CD14-positive monocyte (primary cell): ENCODE measurements around the gene RERE. TPM values are rescaled to one million over a fixed set of nuclear protein-coding genes. Genes with fewer than 3 reads are reported as not detected.

ENCODE experiments used
- DNase-seq, 3 donors: peaks; one replicate each; pipeline ENCODE4 v3.0.0-alpha.2; 2011 to 2022
- H2AFZ ChIP-seq: 2 replicates; pipeline ENCODE4 v1.6.0; 2012; ENCODE audit warnings: mild to moderate bottlenecking, low read depth, low read length, inconsistent platforms; ENCODE audit not compliant: insufficient read depth, poor library complexity, severe bottlenecking
- H3K27ac ChIP-seq, 2 donors: 1 replicate in 1 of 2; 2 replicates in 1 of 2; pipeline ENCODE4 v1.5.1; 2012 to 2013; ENCODE audit warnings: low read length in 2 of 2, control low read depth in 1 of 2, inconsistent platforms in 1 of 2, low read depth in 1 of 2, mild to moderate bottlenecking in 1 of 2
- H3K27me3 ChIP-seq, 2 donors: one replicate each; pipeline versions ENCODE4 v1.6.0 to v1.6.1; 2011 to 2013; ENCODE audit warnings: low read length in 2 of 2; ENCODE audit not compliant: control insufficient read depth in 2 of 2, insufficient read depth in 2 of 2
- H3K36me3 ChIP-seq, 2 donors: replicated peaks in 1 of 2; 1 replicate in 1 of 2; 2 replicates in 1 of 2; pipeline versions ENCODE4 v1.5.1 to v1.6.1; 2012 to 2013; ENCODE audit warnings: low read length in 2 of 2, control low read depth in 1 of 2, inconsistent platforms in 1 of 2, mild to moderate bottlenecking in 1 of 2; ENCODE audit not compliant: insufficient read depth in 2 of 2, control insufficient read depth in 1 of 2
- H3K4me1 ChIP-seq, 2 donors: 1 replicate in 1 of 2; 2 replicates in 1 of 2; pipeline versions ENCODE4 v1.5.1 to v1.6.1; 2012 to 2013; ENCODE audit warnings: low read length in 2 of 2, control low read depth in 1 of 2, inconsistent platforms in 1 of 2, mild to moderate bottlenecking in 1 of 2, moderate library complexity in 1 of 2; ENCODE audit not compliant: insufficient read depth in 2 of 2, control insufficient read depth in 1 of 2
- H3K4me2 ChIP-seq: replicated peaks from 2 replicates; pipeline ENCODE3; 2012; ENCODE audit warnings: low read length, moderate library complexity, mild to moderate bottlenecking; ENCODE audit not compliant: poor library complexity, severe bottlenecking; ENCODE audit errors: extremely low read depth
- H3K4me3 ChIP-seq, 3 experiments: fragments of 200-600 bp in 1 of 3; sonication (generic) in 1 of 3; replicated peaks in 1 of 3; 1 replicate in 2 of 3; 2 replicates in 1 of 3; pipeline ENCODE4 v1.5.1; 2011 to 2013; ENCODE audit warnings: low read length in 3 of 3, mild to moderate bottlenecking in 3 of 3, control low read depth in 2 of 3, low read depth in 2 of 3, inconsistent platforms in 1 of 3, moderate library complexity in 1 of 3
- H3K79me2 ChIP-seq: 2 replicates; pipeline ENCODE4 v1.6.0; 2012; ENCODE audit warnings: mild to moderate bottlenecking, control low read depth, inconsistent platforms, low read length, moderate library complexity; ENCODE audit not compliant: insufficient read depth
- H3K9ac ChIP-seq: 2 replicates; pipeline ENCODE4 v1.6.0; 2017; ENCODE audit warnings: low read length, mild to moderate bottlenecking; ENCODE audit not compliant: insufficient read depth, poor library complexity, severe bottlenecking
- H3K9me3 ChIP-seq, 2 donors: replicated peaks in 1 of 2; 1 replicate in 1 of 2; 2 replicates in 1 of 2; pipeline versions ENCODE4 v1.5.1 to v1.6.1; 2012 to 2013; ENCODE audit warnings: low read length in 2 of 2, control low read depth in 1 of 2; ENCODE audit not compliant: control insufficient read depth in 1 of 2, insufficient read depth in 1 of 2
- H4K20me1 ChIP-seq: 2 replicates; pipeline ENCODE4 v1.6.0; 2012; ENCODE audit warnings: mild to moderate bottlenecking, low read length, control low read depth, moderate library complexity; ENCODE audit not compliant: insufficient read depth
- H3K27ac Mint-ChIP-seq, 7 donors: one replicate each; pipeline ENCODE4 v1.8.0; 2020; ENCODE audit warnings: mild to moderate bottlenecking in 7 of 7, mixed read lengths in 7 of 7, moderate library complexity in 6 of 7, inconsistent platforms in 2 of 7
- H3K27me3 Mint-ChIP-seq, 3 donors: one replicate each; pipeline ENCODE4 v1.8.0; 2021 to 2022; ENCODE audit warnings: low read depth in 3 of 3, mild to moderate bottlenecking in 3 of 3, mixed read lengths in 3 of 3, moderate library complexity in 3 of 3, inconsistent platforms in 1 of 3
- H3K36me3 Mint-ChIP-seq, 2 donors: one replicate each; pipeline ENCODE4 v1.8.0; 2020; ENCODE audit warnings: mixed read lengths in 2 of 2, inconsistent platforms in 1 of 2, mild to moderate bottlenecking in 1 of 2
- H3K4me1 Mint-ChIP-seq: one replicate; pipeline ENCODE4 v1.8.0; 2020; ENCODE audit warnings: mild to moderate bottlenecking, mixed read lengths
- H3K4me3 Mint-ChIP-seq, 2 donors: one replicate each; pipeline ENCODE4 v1.8.0; 2020; ENCODE audit warnings: mild to moderate bottlenecking in 2 of 2, mixed read lengths in 2 of 2, moderate library complexity in 1 of 2
- H3K9me3 Mint-ChIP-seq, 7 donors: one replicate each; pipeline ENCODE4 v1.8.0; 2020 to 2022; ENCODE audit warnings: mixed read lengths in 7 of 7, mild to moderate bottlenecking in 6 of 7, moderate library complexity in 6 of 7, inconsistent platforms in 2 of 7
- WGBS: methylation state at CpG from one replicate; pipeline ENCODE4 v1.1.5; 2013; ENCODE audit warnings: missing lambda C conversion rate; ENCODE audit not compliant: insufficient coverage; 5-methylcytosine and 5-hydroxymethylcytosine counted together
- intact Hi-C, 2 donors: fragments of 100-400 bp; cut with micrococcal nuclease; formaldehyde crosslinking; loops; one replicate each; pipeline versions ENCODE4 v1.15.0 to v1.15.1; 2023
- polyA plus RNA-seq, 3 donors: library from polyadenylated mRNA; depleted of rRNA in 1 of 3; unstranded in 2 of 3; stranded (reverse) in 1 of 3; fragments of 300-500 nt in 2 of 3; fragments of >200 nt in 1 of 3; fragmentation: Illumina TruSeq in 2 of 3; gene quantifications; 1 replicate in 2 of 3; 2 replicates in 1 of 3; pipeline ENCODE4 v1.2.3, GENCODE V29; 2012 to 2021
- TF ChIP-seq, protein P1 (sequence below): fragments of 200-600 bp; IDR thresholded peaks from one replicate; pipeline ENCODE4 v1.8.0; 2022; ENCODE audit warnings: antibody characterized with exemption, mild to moderate bottlenecking

The RERE gene
- polyA plus RNA-seq, 3 donors: 1.2 to 19.4 (median 3.8) TPM

- H3K36me3 Mint-ChIP-seq: peaks cover 18 to 19% of the 10 kb centered on the region in 2 donors
- intact Hi-C loops: no loop called here
- Histone ChIP-seq H3K4me2 (no peak overlapping the region), H3K9me3 (no peaks in the 10 kb centered on the region), H3K4me1 (no peaks in the 10 kb centered on the region), H3K36me3 (no peaks in the 10 kb centered on the region), H2AFZ (no peak overlapping the region), H3K27me3 (no peaks in the 10 kb centered on the region), H3K4me3 (no peak overlapping the region), H3K9ac (no peak overlapping the region), H4K20me1 (no peaks in the 10 kb centered on the region), H3K79me2 (no peaks in the 10 kb centered on the region), H3K27ac (no peak overlapping the region)
- TF ChIP-seq, protein P1, sequence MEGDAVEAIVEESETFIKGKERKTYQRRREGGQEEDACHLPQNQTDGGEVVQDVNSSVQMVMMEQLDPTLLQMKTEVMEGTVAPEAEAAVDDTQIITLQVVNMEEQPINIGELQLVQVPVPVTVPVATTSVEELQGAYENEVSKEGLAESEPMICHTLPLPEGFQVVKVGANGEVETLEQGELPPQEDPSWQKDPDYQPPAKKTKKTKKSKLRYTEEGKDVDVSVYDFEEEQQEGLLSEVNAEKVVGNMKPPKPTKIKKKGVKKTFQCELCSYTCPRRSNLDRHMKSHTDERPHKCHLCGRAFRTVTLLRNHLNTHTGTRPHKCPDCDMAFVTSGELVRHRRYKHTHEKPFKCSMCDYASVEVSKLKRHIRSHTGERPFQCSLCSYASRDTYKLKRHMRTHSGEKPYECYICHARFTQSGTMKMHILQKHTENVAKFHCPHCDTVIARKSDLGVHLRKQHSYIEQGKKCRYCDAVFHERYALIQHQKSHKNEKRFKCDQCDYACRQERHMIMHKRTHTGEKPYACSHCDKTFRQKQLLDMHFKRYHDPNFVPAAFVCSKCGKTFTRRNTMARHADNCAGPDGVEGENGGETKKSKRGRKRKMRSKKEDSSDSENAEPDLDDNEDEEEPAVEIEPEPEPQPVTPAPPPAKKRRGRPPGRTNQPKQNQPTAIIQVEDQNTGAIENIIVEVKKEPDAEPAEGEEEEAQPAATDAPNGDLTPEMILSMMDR: no peak
- WGBS: no CpG with 5 or more reads among the region's 1 CpG
- no peak overlapping the region for H3K4me3 Mint-ChIP-seq
- peaks cover 0 to 2% (median 0%) of the 10 kb centered on the region in 3 donors for H3K27me3 Mint-ChIP-seq
- peaks cover 3% of the 10 kb centered on the region for H3K4me1 Mint-ChIP-seq
- DNase-seq: no peak
- H3K9me3 Mint-ChIP-seq: peaks cover 0 to 2% (median 0%) of the 10 kb centered on the region in 7 donors
- H3K27ac Mint-ChIP-seq: no peak overlapping the region
These were observed 272.8 kb downstream of the RERE start for GRCh38 chr1:8544644-8545043.

GRCh38 chr1:8543965-8544364, 273.5 kb downstream of the RERE start:
- Mint-ChIP-seq H3K9me3 (peaks cover 0 to 2% (median 0%) of the 10 kb centered on the region in 7 donors), H3K27me3 (peaks cover 0 to 2% (median 0%) of the 10 kb centered on the region in 3 donors), H3K36me3 (peaks cover 20% of the 10 kb centered on the region in 2 donors), H3K27ac (no peak overlapping the region), H3K4me3 (no peak overlapping the region), H3K4me1 (peaks cover 3% of the 10 kb centered on the region)
- TF ChIP-seq, protein P1: no peak
- DNase-seq: no peak
- Histone ChIP-seq H3K36me3 (no peaks in the 10 kb centered on the region), H3K9me3 (no peaks in the 10 kb centered on the region), H3K4me2 (no peak overlapping the region), H2AFZ (no peak overlapping the region), H4K20me1 (no peaks in the 10 kb centered on the region), H3K27me3 (no peaks in the 10 kb centered on the region), H3K9ac (no peak overlapping the region), H3K4me1 (no peaks in the 10 kb centered on the region), H3K79me2 (no peaks in the 10 kb centered on the region), H3K4me3 (no peak overlapping the region), H3K27ac (no peak overlapping the region)
- intact Hi-C loops: no loop called here
